GM23248 (cell line): ENCODE measurements around the gene DUS2. TPM values are rescaled to one million over a fixed set of nuclear protein-coding genes. Genes with fewer than 3 reads are reported as not detected.
A peak's percentile ranks its signal among the peaks of the same experiment; 100 is the strongest.

Experiments
- DNase-seq: peaks from one replicate; pipeline ENCODE4 v3.0.0-alpha.2; 2015
- H2AFZ ChIP-seq: fragments of 200-600 bp; sonication (generic); 2 replicates; pipeline ENCODE4 v1.6.1; 2016; ENCODE audit warnings: antibody characterized with exemption
- H3F3A ChIP-seq: fragments of 200-600 bp; sonication (generic); 2 replicates; pipeline ENCODE4 v1.6.1; 2016; ENCODE audit warnings: mild to moderate bottlenecking, antibody characterized with exemption, mixed run types; ENCODE audit not compliant: insufficient read depth
- H3K27ac ChIP-seq: fragments of 200-600 bp; sonication (generic); 2 replicates; pipeline ENCODE4 v1.5.1; 2016; ENCODE audit warnings: mild to moderate bottlenecking
- H3K27me3 ChIP-seq: fragments of 200-600 bp; sonication (generic); replicated peaks from 2 replicates; pipeline ENCODE4 v1.6.1; 2016; ENCODE audit warnings: mild to moderate bottlenecking; ENCODE audit not compliant: insufficient read depth
- H3K36me3 ChIP-seq: fragments of 200-600 bp; sonication (generic); 2 replicates; pipeline ENCODE4 v1.6.1; 2016; ENCODE audit warnings: low read depth, mild to moderate bottlenecking
- H3K4me1 ChIP-seq: fragments of 200-600 bp; sonication (generic); 2 replicates; pipeline ENCODE4 v1.6.1; 2016; ENCODE audit warnings: mild to moderate bottlenecking; ENCODE audit not compliant: insufficient read depth
- H3K4me2 ChIP-seq: fragments of 200-600 bp; sonication (generic); one replicate; pipeline ENCODE4 v1.6.1; 2016; ENCODE audit warnings: mild to moderate bottlenecking; ENCODE audit not compliant: unreplicated experiment
- H3K4me3 ChIP-seq: fragments of 200-600 bp; sonication (generic); 2 replicates; pipeline ENCODE4 v1.5.1; 2016; ENCODE audit warnings: mild to moderate bottlenecking
- H3K79me2 ChIP-seq: fragments of 200-600 bp; sonication (generic); 2 replicates; pipeline ENCODE4 v1.6.1; 2016; ENCODE audit warnings: mild to moderate bottlenecking; ENCODE audit not compliant: insufficient read depth
- H3K9ac ChIP-seq: fragments of 200-600 bp; sonication (generic); 2 replicates; pipeline ENCODE4 v1.6.1; 2016; ENCODE audit warnings: mild to moderate bottlenecking
- H3K9me2 ChIP-seq: fragments of 200-600 bp; sonication (generic); 2 replicates; pipeline ENCODE4 v1.6.1; 2016; ENCODE audit warnings: mixed run types, mild to moderate bottlenecking, moderate library complexity; ENCODE audit not compliant: insufficient read depth
- H3K9me3 ChIP-seq: fragments of 200-600 bp; sonication (generic); one replicate; pipeline ENCODE4 v1.6.1; 2017; ENCODE audit warnings: low read depth
- H4K20me1 ChIP-seq: fragments of 200-600 bp; sonication (generic); 2 replicates; pipeline ENCODE4 v1.6.0; 2016; ENCODE audit not compliant: insufficient read depth
- EZH2 ChIP-seq: fragments of 200-600 bp; sonication (generic); IDR thresholded peaks from 2 replicates; pipeline ENCODE4 v1.6.1; 2018; ENCODE audit warnings: antibody characterized with exemption, mild to moderate bottlenecking; ENCODE audit not compliant: insufficient read depth, poor library complexity, severe bottlenecking
- EZH2phosphoT487 ChIP-seq: fragments of 200-600 bp; sonication (generic); IDR thresholded peaks from 2 replicates; pipeline ENCODE4 v1.6.1; 2018; ENCODE audit warnings: antibody characterized with exemption, moderate library complexity, mild to moderate bottlenecking, low read depth; ENCODE audit not compliant: insufficient read depth
- WGBS, 2 experiments: methylation state at CpG; one replicate each; pipeline ENCODE4 v1.1.6; 2015 to 2017; ENCODE audit warnings: low lambda C conversion rate in 2 of 2, low coverage in 1 of 2; ENCODE audit errors: missing lambda C conversion rate in 2 of 2; 5-methylcytosine and 5-hydroxymethylcytosine counted together
- in situ Hi-C: fragments of 300-500 bp; cut with MboI; formaldehyde crosslinking; loops from 2 replicates; pipeline ENCODE4 v1.15.0; 2020
- polyA plus RNA-seq: library from polyadenylated mRNA; unstranded; fragments of >200 nt; fragmentation: Nextera tagmentation; extraction: Ambion mirVana; gene quantifications from 2 replicates; pipeline ENCODE4 v1.2.1, GENCODE V29; 2016
- total RNA-seq: library from RNA; depleted of rRNA; stranded (reverse); fragments of >200 nt; shearing (Covaris generic); gene quantifications from 2 replicates; pipeline ENCODE4 v1.2.3, GENCODE V29; 2014

Gene DUS2
- total and polyA plus RNA-seq, 2 experiments from 2014 or later: 14.0 to 18.4 TPM

GRCh38 chr16:68081861-68082628, 59.0 kb downstream of the DUS2 start:
- Histone ChIP-seq H3K4me3 (no peak overlapping the region), H2AFZ (no peak overlapping the region)
- no peak for TF ChIP-seq EZH2
- no peak for TF ChIP-seq EZH2phosphoT487

GRCh38 chr16:68082629-68083238, 59.6 kb downstream of the DUS2 start:
- no peak overlapping the region for H3K9ac ChIP-seq
- peaks cover 22% of the 10 kb centered on the region for H3K79me2 ChIP-seq
- H3K4me1 ChIP-seq: peaks cover 16% of the 10 kb centered on the region
- H2AFZ ChIP-seq: no peak overlapping the region
- H3K4me2 ChIP-seq: no peak overlapping the region
- in situ Hi-C loops: no loop called here
- H3K36me3 ChIP-seq: no peaks in the 10 kb centered on the region
- H3K27ac ChIP-seq: no peak overlapping the region
- no peaks in the 10 kb centered on the region for H3K9me3 ChIP-seq
- H4K20me1 ChIP-seq: no peaks in the 10 kb centered on the region
- H3K9me2 ChIP-seq: no peaks in the 10 kb centered on the region
- TF ChIP-seq EZH2phosphoT487: no peak
- TF ChIP-seq EZH2: no peak
- no peak overlapping the region for H3K4me3 ChIP-seq
- peaks cover 20% of the 10 kb centered on the region for H3F3A ChIP-seq
- DNase-seq: no peak
- H3K27me3 ChIP-seq: no peaks in the 10 kb centered on the region
- 85% methylated on average over 2 of the region's 2 CpGs for WGBS, 2 experiments

More at GRCh38 chr16:68081861-68082628, 59.0 kb downstream of the DUS2 start:
- H3K27me3 ChIP-seq: no peaks in the 10 kb centered on the region
- H3K79me2 ChIP-seq: peaks cover 15% of the 10 kb centered on the region
- H3K9me2 ChIP-seq: no peaks in the 10 kb centered on the region
- no peak overlapping the region for H3K9ac ChIP-seq
- H3K36me3 ChIP-seq: no peaks in the 10 kb centered on the region
- H3K27ac ChIP-seq: no peak overlapping the region
- DNase-seq: peak; percentile 14
- peaks cover 13% of the 10 kb centered on the region for H3F3A ChIP-seq
- H3K4me2 ChIP-seq: no peak overlapping the region
- peaks cover 9% of the 10 kb centered on the region for H3K4me1 ChIP-seq
- no peaks in the 10 kb centered on the region for H4K20me1 ChIP-seq
- no peaks in the 10 kb centered on the region for H3K9me3 ChIP-seq
- in situ Hi-C loops: no loop called here

- no peaks in the 10 kb centered on the region for H3K9me3 ChIP-seq
- no peak overlapping the region for H3K4me3 ChIP-seq
- H3K4me1 ChIP-seq: peaks cover 18% of the 10 kb centered on the region
- no peak overlapping the region for H3K4me2 ChIP-seq
- TF ChIP-seq EZH2 (no peak), EZH2phosphoT487 (no peak)
- no peaks in the 10 kb centered on the region for H3K27me3 ChIP-seq
- H4K20me1 ChIP-seq: no peaks in the 10 kb centered on the region
- H3K9me2 ChIP-seq: no peaks in the 10 kb centered on the region
- 97 to 100% methylated on average over 4 of the region's 4 CpGs for WGBS, 2 experiments
- H2AFZ ChIP-seq: no peak overlapping the region
- peaks cover 23% of the 10 kb centered on the region for H3F3A ChIP-seq
- no peaks in the 10 kb centered on the region for H3K36me3 ChIP-seq
- H3K9ac ChIP-seq: no peak overlapping the region
- no peak overlapping the region for H3K27ac ChIP-seq
- in situ Hi-C loops: no loop called here
- DNase-seq: no peak
- peaks cover 27% of the 10 kb centered on the region for H3K79me2 ChIP-seq
These were observed 60.2 kb downstream of the DUS2 start for GRCh38 chr16:68083239-68083781.

- no peaks in the 10 kb centered on the region for H3K9me2 ChIP-seq
- no peaks in the 10 kb centered on the region for H3K36me3 ChIP-seq
- no peaks in the 10 kb centered on the region for H3K9me3 ChIP-seq
- peaks cover 34% of the 10 kb centered on the region for H3K79me2 ChIP-seq
- peak overlapping the region; percentile 99 for H2AFZ ChIP-seq
- in situ Hi-C loops: no loop called here
- DNase-seq: peak; percentile 49
- peak overlapping the region; percentile 56 for H3K27ac ChIP-seq
- TF ChIP-seq EZH2 (no peak), EZH2phosphoT487 (no peak)
- WGBS, 2 experiments: 32 to 40% methylated on average over 20 to 21 of the region's 21 CpGs
- peak overlapping the region; percentile 95 for H3K4me3 ChIP-seq
- no peaks in the 10 kb centered on the region for H4K20me1 ChIP-seq
- no peaks in the 10 kb centered on the region for H3K27me3 ChIP-seq
- peak overlapping the region; percentile 91 for H3K4me2 ChIP-seq
- H3K4me1 ChIP-seq: peaks cover 18% of the 10 kb centered on the region
- H3K9ac ChIP-seq: peak overlapping the region; percentile 83
- peaks cover 23% of the 10 kb centered on the region for H3F3A ChIP-seq
These were observed 60.9 kb downstream of the DUS2 start for GRCh38 chr16:68083861-68084503.
